Measurements from ENCODE around the gene ELOF1. TPM values are rescaled to one million over a fixed set of nuclear protein-coding genes. Genes with fewer than 3 reads are reported as not detected.
"Not testable (repeated sequence)": the region's sequence is repeated elsewhere in the genome, so short reads cannot be mapped to it uniquely, and the experiment has no call there.

ELOF1 gene
- 28.0 TPM for total RNA-seq

DNA sequence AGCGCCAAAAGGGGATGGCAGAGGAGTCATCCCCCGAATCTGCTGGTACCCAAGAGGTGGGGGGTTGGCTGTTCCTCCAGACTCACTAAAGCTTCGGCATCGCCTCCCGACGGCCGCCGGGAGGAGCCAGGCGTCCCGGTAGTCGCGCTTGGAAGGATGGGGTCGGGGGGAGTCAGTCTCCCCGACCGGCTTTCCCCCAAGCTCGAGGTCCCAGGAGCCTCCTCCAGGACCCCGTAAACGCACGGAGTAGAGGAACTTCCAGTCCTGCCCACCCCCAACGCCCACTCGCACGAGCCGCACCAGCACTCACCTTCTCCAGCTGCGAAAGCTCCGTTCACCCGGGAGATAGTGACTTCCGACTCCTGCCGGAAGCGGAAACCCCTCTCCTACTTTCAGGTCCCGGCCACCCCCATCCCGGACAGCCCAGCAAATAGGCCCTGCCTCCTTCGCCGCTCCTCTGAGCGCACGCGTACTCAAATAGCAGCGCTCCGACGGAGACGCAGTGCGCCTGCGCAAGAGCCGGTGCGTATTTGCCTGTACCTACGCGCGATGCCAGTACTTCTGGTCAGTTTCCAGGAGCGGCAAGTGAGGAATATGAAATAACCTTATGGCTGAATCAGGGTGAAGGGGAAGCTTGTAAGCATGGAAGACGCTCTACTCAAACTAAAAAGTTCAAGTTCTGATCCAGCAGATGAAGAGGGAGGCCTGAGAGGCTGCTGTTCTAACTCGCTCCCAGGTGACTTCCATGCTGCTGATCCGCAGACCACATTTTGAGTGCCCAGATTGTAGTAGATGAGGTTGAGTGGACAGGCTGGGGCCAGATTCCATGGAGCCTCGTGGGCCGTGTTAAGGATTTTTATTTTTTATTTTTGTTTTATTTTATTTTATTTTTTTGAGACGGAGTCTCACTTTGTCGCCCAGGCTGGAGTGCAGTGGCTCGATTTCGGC lies at the start of gene ELOF1:
Gene ELOF1 (minus strand): TSS at position 350 of the 948 bp plus-strand sequence. CDS start 4,883 bp downstream, outside the sequence.
- peak within 1 kb of the TSS; percentile 58 to 69 for H3K4me3 ChIP-seq
- peaks cover 43% of the 10 kb centered on the region for H3K4me1 ChIP-seq
- intact Hi-C loops (cut with DNase I), result no loop called here
- peak; percentile 97 to 100 for TF ChIP-seq POLR2AphosphoS5 (IDR thresholded peaks at IDR 0.05; ENCODE audit: insufficient read depth in 1 of 2, low read depth in 1 of 2)
- TF ChIP-seq, protein P1, sequence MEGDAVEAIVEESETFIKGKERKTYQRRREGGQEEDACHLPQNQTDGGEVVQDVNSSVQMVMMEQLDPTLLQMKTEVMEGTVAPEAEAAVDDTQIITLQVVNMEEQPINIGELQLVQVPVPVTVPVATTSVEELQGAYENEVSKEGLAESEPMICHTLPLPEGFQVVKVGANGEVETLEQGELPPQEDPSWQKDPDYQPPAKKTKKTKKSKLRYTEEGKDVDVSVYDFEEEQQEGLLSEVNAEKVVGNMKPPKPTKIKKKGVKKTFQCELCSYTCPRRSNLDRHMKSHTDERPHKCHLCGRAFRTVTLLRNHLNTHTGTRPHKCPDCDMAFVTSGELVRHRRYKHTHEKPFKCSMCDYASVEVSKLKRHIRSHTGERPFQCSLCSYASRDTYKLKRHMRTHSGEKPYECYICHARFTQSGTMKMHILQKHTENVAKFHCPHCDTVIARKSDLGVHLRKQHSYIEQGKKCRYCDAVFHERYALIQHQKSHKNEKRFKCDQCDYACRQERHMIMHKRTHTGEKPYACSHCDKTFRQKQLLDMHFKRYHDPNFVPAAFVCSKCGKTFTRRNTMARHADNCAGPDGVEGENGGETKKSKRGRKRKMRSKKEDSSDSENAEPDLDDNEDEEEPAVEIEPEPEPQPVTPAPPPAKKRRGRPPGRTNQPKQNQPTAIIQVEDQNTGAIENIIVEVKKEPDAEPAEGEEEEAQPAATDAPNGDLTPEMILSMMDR (IDR thresholded peaks at IDR 0.05), result no peak
- peak in 1 of 2 donors; percentile 53 for TF ChIP-seq POLR2A (IDR thresholded peaks at IDR 0.05)
- peak within 1 kb of the TSS; percentile 66 for H3K27ac ChIP-seq
- DNase-seq (ENCODE audit: extremely low spot score in 2 of 2), result peak in 1 of 2 donors; percentile 97
- peaks cover 0 to 8% of the 10 kb centered on the region in 2 donors for H3K36me3 ChIP-seq
- no peaks in the 10 kb centered on the region for H3K9me3 ChIP-seq
- H3K27me3 ChIP-seq, result no peaks in the 10 kb centered on the region

DNA sequence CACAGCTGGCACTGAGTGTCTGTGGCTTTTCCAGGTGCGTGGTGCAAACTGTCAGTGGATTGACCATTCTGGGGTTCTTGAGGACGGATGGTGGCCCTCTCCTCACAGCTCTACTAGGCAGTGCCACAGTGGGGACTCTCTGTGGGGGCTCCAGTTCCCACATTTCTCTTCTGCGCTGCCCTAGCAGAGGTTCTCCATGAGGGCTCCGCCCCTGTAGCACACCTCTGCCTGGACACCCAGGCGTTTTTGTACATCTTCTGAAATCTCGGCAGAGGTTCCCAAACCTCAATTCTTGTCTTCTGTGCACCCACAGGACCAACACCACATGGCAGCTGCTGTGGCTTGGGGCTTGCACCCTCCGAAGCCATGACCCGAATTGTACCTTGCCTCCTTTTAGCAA lies 47.5 kb upstream of the ELOF1 start:
- H3K36me3 ChIP-seq, result no peaks in the 10 kb centered on the region
- H3K9me3 ChIP-seq, result no peaks in the 10 kb centered on the region
- TF ChIP-seq, protein P1 (IDR thresholded peaks at IDR 0.05), result no peak
- TF ChIP-seq POLR2A (IDR thresholded peaks at IDR 0.05) (no peak), POLR2AphosphoS5 (IDR thresholded peaks at IDR 0.05; ENCODE audit: insufficient read depth in 1 of 2, low read depth in 1 of 2) (no peak)
- intact Hi-C loops (cut with DNase I), result no loop called here
- H3K27me3 ChIP-seq, result no peaks in the 10 kb centered on the region
- H3K4me1 ChIP-seq, result peaks cover 6% of the 10 kb centered on the region
- H3K4me3 ChIP-seq, result no peak overlapping the region
- no peak for DNase-seq (ENCODE audit: extremely low spot score in 2 of 2)
- H3K27ac ChIP-seq, result no peak overlapping the region

DNA sequence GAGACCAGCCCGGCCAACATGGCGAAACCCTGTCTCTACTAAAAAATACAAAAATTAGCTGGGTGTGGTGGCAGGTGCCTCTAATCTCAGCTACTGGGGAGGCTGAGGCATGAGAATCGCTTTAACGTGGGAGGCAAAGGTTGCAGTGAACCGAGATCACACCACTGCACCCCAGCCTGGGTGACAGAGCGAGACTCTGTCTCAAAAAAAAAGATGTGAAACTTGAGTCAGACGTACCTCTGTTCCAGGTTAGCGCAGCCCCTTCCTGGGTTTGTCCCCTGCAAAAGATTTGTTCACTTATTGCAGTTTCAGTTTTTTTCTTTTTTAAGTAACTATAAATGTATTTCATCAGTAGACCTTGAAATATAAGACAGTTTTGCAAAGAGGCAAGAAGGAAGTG lies 40.7 kb upstream of the ELOF1 start:
- H3K27ac ChIP-seq; H3K9me3 ChIP-seq; H3K36me3 ChIP-seq; H3K27me3 ChIP-seq; intact Hi-C loops (cut with DNase I); DNase-seq (ENCODE audit: extremely low spot score in 2 of 2); H3K4me3 ChIP-seq: not testable (repeated sequence)
- H3K4me1 ChIP-seq, result peaks cover 42% of the 10 kb centered on the region

DNA sequence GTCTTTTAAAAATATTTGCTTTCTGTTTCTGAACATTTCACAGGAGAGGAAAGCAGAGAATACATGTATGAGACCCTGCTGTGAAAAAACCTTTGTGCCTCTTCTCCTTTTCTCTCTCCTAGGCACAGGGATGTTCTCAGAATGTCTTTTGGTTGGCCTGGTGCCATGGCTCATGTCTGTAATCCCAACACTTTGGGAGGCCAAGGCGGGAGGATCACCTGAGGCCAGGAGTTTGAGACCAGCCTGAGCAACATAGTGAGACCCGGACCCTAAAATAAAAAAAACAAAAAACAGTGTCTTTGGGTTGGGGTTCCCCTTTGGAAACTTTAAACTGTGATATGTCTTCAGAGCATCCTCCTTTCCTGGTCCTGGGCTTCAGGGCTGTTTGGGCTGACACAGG lies 39.7 kb upstream of the ELOF1 start:
- Histone ChIP-seq H3K4me1 (peaks cover 42% of the 10 kb centered on the region), H3K36me3 (no peaks in the 10 kb centered on the region), H3K9me3 (no peaks in the 10 kb centered on the region), H3K27ac (no peak overlapping the region), H3K27me3 (no peaks in the 10 kb centered on the region), H3K4me3 (no peak overlapping the region)
- intact Hi-C loops (cut with DNase I), result no loop called here
- TF ChIP-seq POLR2A (IDR thresholded peaks at IDR 0.05) (no peak), POLR2AphosphoS5 (IDR thresholded peaks at IDR 0.05; ENCODE audit: insufficient read depth in 1 of 2, low read depth in 1 of 2) (no peak)
- TF ChIP-seq, protein P1 (IDR thresholded peaks at IDR 0.05), result no peak
- DNase-seq (ENCODE audit: extremely low spot score in 2 of 2), result no peak

DNA sequence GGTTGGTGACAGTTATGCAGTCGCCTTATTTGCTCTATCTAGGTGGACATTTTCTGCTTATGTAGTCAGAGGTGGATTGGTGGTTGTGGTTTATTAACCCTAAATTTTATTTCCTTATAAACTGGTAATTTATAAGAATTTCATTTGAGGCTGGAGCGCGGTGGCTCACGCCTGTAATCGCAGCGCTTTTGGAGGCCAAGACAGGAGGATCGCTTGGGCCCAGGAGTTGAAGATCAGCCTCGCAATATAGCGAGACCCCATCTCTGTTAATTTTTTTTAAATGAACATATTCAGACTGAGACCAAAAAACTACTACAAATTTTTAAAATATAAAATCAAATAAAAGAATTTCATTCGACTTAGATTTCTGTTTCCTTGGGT lies 39.1 kb upstream of the ELOF1 start:
- intact Hi-C loops (cut with DNase I), result no loop called here
- H3K4me3 ChIP-seq, result peak overlapping the region; percentile 78 to 100
- peak overlapping the region; percentile 96 for H3K27ac ChIP-seq
- H3K27me3 ChIP-seq, result no peaks in the 10 kb centered on the region
- no peaks in the 10 kb centered on the region for H3K36me3 ChIP-seq
- DNase-seq (ENCODE audit: extremely low spot score in 2 of 2), result no peak
- TF ChIP-seq POLR2AphosphoS5 (IDR thresholded peaks at IDR 0.05; ENCODE audit: insufficient read depth in 1 of 2, low read depth in 1 of 2) (no peak), POLR2A (IDR thresholded peaks at IDR 0.05) (no peak)
- TF ChIP-seq, protein P1 (IDR thresholded peaks at IDR 0.05), result no peak
- H3K9me3 ChIP-seq, result no peaks in the 10 kb centered on the region
- H3K4me1 ChIP-seq, result peaks cover 42% of the 10 kb centered on the region
